Right ventricle myocardium inferior (tissue), 1 donor: Measurements from ENCODE around the gene PHOX2A. TPM values are rescaled to one million over a fixed set of nuclear protein-coding genes. Genes with fewer than 3 reads are reported as not detected.

Experiments
- ATAC-seq: fragments of 200-7000 bp; cut with Tn5 transposase; one replicate; pipeline ENCODE4 v1.9.1; 2020; ENCODE audit warnings: mild to moderate bottlenecking, moderate library complexity
- DNase-seq: peaks from one replicate; pipeline ENCODE4 v3.0.0; 2021; ENCODE audit errors: missing footprints
- intact Hi-C: fragments of 100-400 bp; cut with DNase I; formaldehyde crosslinking; loops from one replicate; pipeline ENCODE4 v1.11.0; 2022
- total RNA-seq: library from RNA; stranded (reverse); fragmentation: NEBNext Ultra II Directional; extraction: Animal tissue kit (Norgen Biotek cat#: 25700); gene quantifications from one replicate; pipeline ENCODE4 v1.2.1, GENCODE V29; 2021
- donor health status: DM: no; HTN: yes; CAD: no; lungs with severe emphysema.

The PHOX2A gene
- total RNA-seq, 1 donor from 2014 or later, result not detected

DNA sequence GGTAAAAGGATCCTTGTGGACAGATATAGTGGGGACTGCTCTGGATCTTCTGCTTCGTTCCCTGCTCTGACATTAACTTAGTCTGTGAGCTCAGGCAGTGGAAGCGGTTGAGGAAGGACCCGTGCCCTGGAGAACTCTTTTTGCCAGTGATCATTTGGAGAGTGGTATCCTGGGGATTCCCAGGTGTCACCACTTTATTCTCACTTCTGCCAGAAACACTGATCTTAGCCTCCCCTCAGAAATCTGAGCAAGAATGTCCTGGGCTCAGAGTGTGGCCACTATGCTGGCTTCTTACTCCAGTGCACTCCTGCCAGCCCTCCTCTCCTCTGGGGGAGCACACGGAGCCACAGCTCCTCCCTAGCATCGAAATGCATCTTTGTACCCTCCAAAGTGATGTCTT is 7.6 kb upstream of the PHOX2A start:
- intact Hi-C loops, result no loop called here
- no peak for ATAC-seq
- no peak for DNase-seq

DNA sequence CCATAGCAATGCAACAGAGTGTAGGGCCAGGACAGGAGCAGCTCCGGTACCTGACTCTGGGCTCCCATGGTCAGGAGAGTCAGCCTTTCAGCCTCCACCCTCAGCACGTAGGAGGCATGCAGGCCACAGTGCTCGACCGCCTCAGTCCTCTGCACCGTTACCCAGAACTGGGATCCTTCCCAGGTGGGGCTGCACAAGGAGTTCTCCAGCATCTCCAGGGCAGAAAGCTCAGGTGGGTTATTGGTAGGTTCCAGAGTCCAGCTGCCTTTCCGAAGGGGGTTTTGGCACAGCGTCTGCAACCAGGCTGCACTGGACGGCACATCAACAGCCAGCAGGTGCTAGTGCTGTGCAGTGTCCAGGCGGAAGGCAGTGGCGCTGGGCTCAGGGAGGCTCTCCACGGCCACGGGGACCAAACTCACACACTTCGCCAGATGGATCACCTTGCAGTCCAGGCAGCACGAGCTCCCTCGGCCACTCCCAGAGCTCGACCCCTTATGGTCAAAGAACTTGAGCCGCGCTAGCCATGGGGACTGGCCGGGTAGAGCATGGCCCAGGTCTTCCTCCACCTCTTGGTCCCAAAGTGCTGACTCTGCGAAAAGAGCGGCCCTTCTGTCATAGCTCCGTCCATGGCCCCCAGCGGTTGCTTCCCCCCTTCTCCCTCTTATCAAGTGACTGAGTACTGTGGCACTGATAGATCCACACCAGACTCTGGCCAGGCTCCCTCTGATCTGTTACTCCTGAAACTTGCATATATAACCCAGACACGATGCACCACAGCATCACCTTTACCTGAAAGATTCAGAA is 6.9 kb upstream of the PHOX2A start:
- peak; percentile 64 for DNase-seq
- intact Hi-C loops, result no loop called here
- ATAC-seq, result no peak

DNA sequence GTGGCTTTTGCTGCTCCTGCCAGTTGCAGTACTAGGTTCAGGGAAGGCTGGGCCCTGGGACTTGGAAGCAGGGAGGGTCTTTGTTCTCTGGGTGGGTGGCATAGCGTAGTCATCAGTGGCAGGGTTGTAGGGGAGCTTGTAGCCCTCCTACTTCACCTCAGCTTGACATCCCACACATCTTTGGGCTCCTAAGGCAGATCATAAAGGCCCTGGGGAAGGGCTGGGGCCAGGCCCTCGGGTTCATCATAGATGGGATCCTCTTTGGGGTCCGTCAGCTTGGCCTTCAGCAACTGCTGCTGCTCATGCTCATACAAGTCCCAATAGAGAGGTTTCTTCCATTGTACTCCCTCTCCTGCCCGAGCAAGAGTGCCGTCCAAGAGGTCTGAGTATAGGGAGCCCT is 6.0 kb upstream of the PHOX2A start:
- ATAC-seq, result no peak
- DNase-seq, result no peak
- intact Hi-C loops, result no loop called here

DNA sequence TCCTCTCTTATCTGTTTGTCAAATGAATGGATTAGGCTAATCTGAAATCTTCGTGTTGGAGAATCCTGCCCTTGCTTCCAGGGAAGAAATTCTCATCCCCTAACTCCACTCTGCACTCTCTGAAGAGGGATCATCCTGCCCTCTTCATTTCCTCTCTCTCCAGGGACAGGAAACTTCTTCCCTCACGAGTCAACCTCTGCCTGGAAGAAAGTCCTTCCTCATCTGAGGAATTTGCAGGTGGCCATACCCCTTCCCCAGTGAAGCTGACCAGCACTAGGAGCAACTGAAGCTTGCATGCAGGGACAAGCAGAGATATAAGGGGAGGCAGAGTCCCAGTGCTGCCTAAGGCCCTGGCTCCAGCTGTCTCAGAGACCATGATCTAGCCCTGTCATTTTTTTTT is 3.6 kb upstream of the PHOX2A start:
- no peak for DNase-seq
- intact Hi-C loops, result no loop called here
- ATAC-seq, result no peak

DNA sequence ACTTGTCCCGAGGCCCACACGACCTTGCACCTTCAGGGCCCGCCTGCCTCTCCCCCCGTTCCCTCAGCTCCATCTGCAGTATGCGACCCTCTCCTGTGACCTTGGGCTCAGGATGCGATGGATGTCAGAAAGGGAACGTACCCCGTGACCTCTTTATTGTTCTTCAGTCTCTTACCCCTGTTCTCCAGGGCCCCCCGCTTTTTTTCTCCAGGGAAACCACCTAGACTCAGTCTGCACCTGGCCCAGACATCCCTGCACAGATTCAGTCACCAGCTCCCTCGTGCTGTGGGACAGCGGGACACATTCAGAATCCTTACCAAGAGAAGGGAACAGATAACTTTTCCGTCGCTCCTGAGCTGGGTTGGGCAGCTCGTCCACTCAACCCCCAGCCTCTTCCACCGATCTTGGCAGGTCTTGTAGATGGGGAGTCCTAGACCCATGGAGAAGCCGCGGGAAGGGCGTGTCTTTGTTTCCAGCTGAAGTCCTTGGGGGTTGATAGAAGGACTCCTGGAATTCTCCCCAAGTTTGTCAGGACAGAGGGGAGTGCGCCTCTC is 1.4 kb upstream of the PHOX2A start:
- DNase-seq (no peak), ATAC-seq (no peak)

DNA sequence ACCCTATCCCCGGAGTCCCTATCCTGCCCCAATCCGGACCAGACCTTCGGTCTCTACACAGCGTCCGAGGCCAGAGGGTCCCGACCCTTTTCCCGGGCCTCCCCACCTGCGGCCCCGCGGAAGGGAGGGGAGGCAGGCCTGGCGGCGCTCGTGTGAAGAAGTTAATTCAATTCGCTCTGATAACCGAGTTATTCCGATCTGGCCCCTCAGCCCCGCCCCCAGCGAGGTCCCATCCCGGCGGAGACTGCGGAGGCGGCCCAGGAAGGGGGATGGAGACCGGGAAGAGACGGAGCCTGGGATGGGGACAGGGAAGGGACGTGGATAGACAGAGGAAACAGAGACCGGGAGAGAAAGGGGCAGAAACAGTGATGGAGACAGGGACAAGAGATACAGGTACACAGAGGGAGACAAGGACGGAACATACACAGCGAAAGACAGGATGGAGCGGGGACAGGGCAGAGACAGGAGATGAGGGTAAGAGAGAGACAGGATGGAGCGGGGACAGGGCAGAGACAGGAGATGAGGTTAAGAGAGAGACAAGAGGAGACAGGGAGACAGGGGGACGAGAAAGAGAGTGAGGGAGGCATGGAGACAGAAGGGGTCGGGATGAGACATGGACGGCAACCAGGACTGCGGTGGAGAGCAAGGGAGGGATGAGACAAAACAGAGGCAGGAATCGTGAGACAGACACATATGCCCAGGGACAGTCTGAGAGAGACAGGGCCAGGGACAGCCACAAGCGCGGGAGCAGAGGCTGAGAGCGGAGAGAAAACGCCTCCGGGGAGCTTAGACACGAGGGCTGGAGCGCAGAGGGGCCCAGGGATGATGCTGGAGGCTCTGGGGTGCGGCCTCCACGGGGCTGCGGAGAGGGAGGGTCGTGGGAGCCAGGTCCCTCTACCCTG is 636 bp upstream of the PHOX2A start:
- intact Hi-C loops, result loop anchor here (5.0 kb wide), 1 partner anchor 188 kb away; the partner anchor contains the start of gene CLPB

More for the DNA sequence above, 1.4 kb upstream of the PHOX2A start:
- intact Hi-C loops, result no loop called here

DNA sequence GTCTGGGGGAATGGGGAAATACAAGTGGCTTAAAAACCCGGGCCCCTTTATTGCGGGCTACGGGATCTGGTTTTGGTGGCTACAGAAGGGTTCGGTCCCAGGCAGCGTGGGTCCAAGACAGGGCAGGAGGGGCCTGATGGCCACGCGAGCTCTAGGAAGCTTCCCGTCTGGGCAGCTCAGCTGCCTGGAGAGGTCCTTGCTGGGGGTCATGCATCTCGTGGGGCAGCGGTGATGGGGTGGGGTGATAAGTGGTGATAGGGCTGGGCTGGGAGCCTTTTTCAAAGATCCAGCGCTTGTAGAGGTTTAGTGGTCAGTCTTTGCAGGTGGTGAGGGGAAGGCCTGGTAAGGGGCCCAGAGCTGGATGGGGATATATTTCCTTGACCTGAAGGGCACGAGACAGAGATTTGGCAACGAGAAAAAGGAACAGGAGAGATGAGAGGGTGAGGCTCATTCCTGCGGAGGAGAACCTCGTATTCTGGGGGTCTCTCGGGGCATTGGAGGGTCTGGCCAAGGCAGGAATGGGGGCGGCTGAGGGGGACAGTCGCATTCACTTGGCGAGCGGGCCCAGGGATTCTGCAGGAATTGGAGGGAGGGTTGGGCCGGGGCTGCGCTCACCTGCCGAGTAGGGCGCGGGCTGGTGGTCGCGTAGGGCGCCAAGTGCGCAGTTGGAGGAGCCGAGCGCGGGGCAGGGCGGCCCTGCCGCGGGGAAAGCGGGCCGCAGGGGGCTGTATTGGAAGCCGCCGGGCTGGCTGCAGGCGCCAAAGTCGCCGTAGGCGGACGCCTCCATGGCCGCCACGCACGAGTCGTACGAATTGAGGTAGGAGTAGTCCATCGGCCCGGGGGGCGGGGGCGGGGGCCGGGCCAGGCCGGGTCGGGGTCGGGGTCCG is 560 bp downstream of the PHOX2A start:
- DNase-seq, result no peak
- intact Hi-C loops, result loop anchor here (5.0 kb wide), 1 partner anchor 189 kb away; the partner anchor contains the start of gene CLPB
- ATAC-seq, result no peak

More for the DNA sequence above, 636 bp upstream of the PHOX2A start:
- ATAC-seq (no peak), DNase-seq (no peak)

DNA sequence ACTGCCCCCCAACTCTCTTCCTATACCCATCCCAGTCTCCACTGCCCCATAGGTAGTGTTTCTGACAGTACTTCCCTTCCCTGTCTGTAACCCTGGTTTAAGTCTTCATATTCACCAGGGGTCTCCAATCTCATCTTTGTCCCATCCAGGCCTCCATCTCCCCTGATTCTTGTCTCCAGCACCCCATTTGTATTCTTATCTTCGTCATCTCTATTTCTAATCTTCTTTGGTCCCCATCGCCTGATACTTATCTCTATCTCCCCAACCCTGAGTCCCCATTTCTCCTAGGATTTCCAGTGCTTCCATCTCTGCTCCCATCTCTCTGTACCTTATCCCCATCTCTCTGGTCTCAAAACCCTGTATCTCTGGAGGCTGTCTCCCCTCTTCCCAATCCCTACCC is 1.8 kb downstream of the PHOX2A start:
- ATAC-seq, result no peak
- intact Hi-C loops, result loop anchor here (5.0 kb wide), 1 partner anchor 190 kb away; the partner anchor contains the start of gene CLPB
- DNase-seq, result no peak

DNA sequence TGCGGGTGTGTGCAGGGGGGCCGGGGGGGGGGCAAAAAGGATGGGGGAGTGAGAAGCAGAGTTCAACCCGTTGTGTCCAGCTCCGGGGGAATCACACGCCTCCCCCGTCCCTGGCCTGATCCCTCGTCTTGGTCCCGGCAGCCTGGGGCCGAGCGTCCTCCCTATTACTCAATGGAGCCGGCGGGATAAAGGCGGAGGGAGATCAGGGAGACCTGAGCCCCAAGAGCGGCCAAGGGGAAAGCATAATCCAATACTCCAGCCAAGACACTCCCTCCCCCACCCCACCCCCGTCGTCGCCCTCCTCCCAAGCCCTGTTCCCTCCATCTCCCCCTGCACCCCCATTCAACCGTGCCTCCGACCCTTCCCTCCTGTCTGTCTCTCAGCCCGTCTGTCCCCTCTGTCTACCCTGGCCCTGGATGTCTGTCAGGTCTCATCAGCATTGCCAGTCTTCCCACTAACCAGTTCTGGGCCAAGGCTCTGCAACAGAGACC is 2.6 kb downstream of the PHOX2A start:
- intact Hi-C loops, result loop anchor here (5.0 kb wide), 1 partner anchor 191 kb away; the partner anchor contains the start of gene CLPB
- no peak for DNase-seq

DNA sequence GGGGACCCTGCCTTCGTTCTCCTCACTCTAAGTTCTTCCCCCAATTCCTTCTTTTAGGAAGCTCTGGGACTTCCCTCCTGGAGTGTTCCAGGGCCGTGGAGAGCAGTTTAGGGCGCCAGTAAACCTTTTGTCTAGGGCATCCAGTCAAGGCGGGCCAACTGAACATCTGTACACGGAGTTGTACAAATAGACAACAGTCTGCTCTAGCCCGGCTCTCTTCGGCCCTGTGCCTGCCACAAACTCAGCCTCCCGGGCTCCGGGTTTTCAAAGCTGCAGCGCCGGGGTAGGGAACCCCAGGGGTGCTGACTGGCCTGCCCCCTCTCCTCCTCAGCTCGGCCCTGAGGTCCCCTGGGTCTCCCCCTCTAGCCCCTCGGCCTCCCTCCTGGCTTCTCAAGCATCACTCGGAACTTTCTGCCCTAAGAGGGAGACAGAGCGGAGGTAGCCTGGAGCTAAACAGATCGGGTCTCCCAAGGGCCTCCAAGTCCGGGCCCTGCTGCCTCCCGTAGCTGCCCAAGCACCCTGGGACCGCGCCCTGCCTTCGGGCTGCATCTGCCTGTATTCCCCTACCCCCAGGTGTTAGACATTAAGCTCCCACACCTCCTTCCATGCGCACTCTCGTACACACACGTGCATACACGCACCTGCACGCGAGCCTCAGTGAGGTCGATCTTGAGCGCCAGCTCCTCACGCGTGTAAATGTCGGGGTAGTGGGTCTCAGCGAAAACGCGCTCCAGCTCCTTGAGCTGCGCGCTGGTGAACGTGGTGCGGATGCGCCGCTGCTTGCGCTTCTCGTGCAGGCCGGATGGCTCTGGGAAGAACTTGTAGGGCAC is 3.3 kb downstream of the PHOX2A start:
- peak; percentile 12 for ATAC-seq
- peak; percentile 66 for DNase-seq
- intact Hi-C loops, result loop anchor here (5.0 kb wide), 1 partner anchor 192 kb away; the partner anchor contains the start of gene CLPB

More for the DNA sequence above, 2.6 kb downstream of the PHOX2A start:
- ATAC-seq, result no peak

DNA sequence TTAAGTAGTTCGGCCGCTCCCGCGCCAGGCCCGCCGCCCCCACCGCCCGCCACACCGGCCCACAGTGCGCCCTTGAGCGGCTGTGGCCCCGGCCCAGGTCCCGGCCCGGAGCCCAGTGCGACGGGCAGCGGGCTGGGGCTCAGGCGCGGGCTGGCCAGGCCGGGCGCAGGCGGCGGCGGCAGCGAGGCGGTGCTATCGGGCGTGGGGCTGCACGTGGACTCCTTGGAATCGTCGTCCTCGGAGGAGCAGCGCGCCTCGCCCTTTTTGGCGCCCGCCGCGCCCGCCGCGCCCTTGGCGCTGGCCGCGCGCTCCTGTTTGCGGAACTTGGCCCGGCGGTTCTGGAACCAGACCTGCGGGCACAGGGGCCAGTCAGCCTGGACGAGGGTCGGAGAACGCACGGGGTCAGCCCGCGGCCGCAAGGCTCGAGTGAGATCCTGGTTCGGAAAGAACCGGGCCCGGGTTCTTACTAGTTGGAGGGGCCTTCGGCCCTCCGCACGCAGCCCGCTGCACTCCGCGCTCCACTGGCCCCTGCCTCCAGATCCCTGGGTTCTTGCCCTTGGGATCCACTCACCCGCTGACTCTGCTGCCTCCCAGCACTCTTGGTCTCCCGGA is 4.0 kb downstream of the PHOX2A start:
- intact Hi-C loops, result loop anchor here (5.0 kb wide), 1 partner anchor 192 kb away; the partner anchor contains the start of gene CLPB
- DNase-seq, result peak; percentile 86
- ATAC-seq, result peak; percentile 47

DNA sequence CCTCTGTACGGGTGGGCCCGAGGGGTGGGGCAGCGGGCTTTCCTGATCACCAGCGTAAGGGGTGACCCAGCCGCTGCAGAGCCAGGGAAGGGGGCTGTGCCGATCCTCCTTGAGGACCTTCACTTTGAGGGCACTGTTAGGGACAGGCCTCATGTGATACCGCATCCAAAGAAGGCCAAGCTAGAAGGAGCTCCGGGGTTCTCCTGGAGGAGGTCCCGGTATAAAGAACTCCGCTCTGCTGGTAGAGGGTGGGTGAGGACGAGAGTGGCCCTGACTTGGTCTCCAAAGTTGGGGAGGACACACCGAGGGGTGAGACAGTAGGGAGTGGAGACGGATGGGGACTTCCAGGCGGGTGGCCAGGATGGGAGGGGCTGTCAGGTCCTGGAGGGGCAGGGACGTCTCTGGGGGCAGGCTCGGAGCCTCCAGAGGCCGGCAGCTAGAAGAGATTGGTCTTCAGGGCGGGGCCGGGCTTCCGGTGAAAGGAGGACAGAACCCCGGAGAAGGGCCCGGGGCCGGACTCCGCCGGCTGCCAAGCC is 4.6 kb downstream of the PHOX2A start:
- intact Hi-C loops, result no loop called here
- ATAC-seq, result peak; percentile 35
- peak; percentile 85 for DNase-seq

DNA sequence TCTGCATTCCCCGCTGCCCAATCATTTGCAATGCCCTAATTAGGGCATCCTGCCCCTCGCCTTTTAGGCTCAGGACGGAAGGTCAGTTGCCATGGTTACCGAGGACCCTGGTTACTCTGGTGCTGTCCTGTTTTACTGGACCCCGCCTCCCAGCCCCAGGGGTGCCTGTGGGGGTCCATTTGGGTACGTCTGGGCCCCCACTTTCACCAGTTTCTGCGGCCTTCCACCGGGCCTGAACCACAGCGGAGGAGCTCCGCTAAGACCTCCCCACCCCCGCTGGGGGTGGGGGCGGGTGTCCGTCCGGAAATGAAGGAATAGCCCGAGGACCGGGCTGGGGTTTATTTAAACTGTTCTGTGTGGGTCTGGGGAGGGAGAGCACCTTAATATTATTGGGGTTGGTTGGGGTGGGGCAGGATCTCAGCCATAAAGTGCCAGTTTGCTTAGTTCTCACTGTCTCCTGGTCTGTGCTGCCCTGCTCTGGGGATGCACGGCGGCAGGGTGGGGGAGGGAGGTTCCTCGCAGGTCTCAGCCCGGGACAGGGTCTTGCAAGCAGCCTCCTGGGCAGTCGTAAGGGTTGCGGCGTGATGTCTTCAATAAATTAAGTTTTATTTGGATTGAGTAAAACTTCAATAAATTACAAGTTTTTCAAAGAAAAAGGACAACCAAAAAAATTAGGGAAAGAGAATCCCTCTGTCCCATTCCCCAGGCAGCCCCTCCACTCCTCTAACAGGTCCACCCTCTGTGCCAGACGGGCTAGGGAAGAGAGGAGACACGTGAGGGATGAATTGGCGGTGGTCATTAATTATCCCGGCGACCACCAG is 5.3 kb downstream of the PHOX2A start:
- DNase-seq (no peak), ATAC-seq (peak; percentile 1)
- intact Hi-C loops, result no loop called here

DNA sequence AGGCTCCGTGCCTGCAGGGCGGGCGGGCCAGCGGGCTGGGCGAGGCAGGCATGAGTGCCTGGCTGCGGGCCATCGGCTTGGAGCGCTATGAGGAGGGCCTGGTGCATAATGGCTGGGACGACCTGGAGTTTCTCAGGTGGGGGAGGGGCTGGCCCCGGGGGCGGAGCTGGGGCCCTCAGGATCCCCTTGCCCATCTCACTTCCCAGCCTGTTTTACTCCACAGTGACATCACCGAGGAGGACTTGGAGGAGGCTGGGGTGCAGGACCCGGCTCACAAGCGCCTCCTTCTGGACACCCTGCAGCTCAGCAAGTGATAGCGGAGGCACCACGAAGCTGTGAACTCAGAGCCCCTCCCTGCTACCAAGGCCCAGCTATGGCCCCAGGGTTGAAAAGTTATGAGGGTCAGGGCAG is 5.9 kb downstream of the PHOX2A start:
- intact Hi-C loops, result no loop called here
- DNase-seq (peak; percentile 69), ATAC-seq (peak; percentile 36)

DNA sequence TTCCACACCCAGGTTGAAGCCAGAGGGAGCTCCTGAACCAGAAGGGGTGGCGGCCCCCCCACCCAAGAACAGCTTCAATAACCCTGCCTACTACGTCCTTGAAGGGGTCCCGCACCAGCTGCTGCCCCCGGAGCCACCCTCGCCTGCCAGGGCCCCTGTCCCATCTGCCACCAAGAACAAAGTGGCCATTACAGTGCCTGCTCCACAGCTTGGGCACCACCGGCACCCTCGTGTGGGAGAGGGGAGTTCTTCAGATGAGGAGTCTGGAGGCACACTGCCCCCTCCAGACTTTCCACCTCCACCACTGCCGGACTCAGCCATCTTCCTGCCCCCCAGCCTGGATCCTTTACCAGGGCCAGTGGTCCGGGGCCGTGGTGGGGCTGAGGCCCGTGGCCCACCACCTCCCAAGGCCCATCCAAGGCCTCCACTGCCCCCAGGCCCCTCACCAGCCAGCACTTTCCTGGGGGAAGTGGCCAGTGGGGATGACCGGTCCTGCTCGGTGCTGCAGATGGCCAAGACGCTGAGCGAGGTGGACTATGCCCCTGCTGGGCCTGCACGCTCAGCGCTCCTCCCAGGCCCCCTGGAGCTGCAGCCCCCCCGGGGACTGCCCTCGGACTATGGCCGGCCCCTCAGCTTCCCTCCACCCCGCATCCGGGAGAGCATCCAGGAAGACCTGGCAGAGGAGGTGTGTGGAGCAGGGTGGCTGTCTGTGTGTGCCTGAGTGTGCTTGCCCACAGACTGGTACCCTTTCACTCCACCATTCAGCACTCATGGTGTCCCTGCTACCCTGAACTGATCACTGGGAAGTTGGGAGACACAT is 6.7 kb downstream of the PHOX2A start:
- ATAC-seq, result no peak
- intact Hi-C loops, result no loop called here

More for the DNA sequence above, 6.7 kb downstream of the PHOX2A start:
- no peak for DNase-seq
